K562 (cell line): ENCODE measurements around the gene TMC4. TPM values are rescaled to one million over a fixed set of nuclear protein-coding genes. Genes with fewer than 3 reads are reported as not detected.

Experiments
- CAMTA2 ChIP-seq: fragments of 250-450 bp; sonication (Bioruptor Pico); conservative IDR thresholded peaks from 2 replicates; pipeline ENCODE4 v1.5.1; 2022
- HDAC1 ChIP-seq, 2 experiments: fragments of 450-650 bp; IDR thresholded peaks; 2 replicates each; pipeline ENCODE4 v1.6.1; 2016 to 2017; ENCODE audit warnings: inconsistent platforms in 1 of 2, mild to moderate bottlenecking in 1 of 2, moderate library complexity in 1 of 2
- HDAC6 ChIP-seq: IDR thresholded peaks from 2 replicates; pipeline ENCODE4 v1.6.1; 2012; ENCODE audit warnings: low read depth, mild to moderate bottlenecking, control low read depth, inconsistent platforms, low read length, moderate library complexity
- HLTF ChIP-seq: fragments of 450-650 bp; IDR thresholded peaks from 2 replicates; pipeline ENCODE4 v1.6.1; 2016
- HSF4 ChIP-seq: fragments of 250-450 bp; sonication (Bioruptor Pico); IDR thresholded peaks from 2 replicates; pipeline ENCODE4 v2.1.2; 2022; ENCODE audit warnings: mild to moderate bottlenecking, moderate library complexity, borderline replicate concordance
- MYNN ChIP-seq, 2 experiments: sonication (generic); formaldehyde crosslinking in 1 of 2; IDR thresholded peaks; 2 replicates each; pipeline versions ENCODE4 v1.5.0 to v1.6.1; 2016 to 2020; ENCODE audit warnings: antibody characterized with exemption in 1 of 2, missing genetic modification reagents in 1 of 2
- RBM34 ChIP-seq: fragments of 200-400 bp; formaldehyde crosslinking; IDR thresholded peaks from 2 replicates; pipeline ENCODE4 v1.6.1; 2018; ENCODE audit warnings: low read length, borderline replicate concordance; ENCODE audit not compliant: insufficient read depth
- RCOR1 ChIP-seq, 2 experiments: IDR thresholded peaks; 2 replicates each; pipeline ENCODE4 v1.6.1; 2012; ENCODE audit warnings: low read depth in 2 of 2, low read length in 2 of 2, borderline replicate concordance in 1 of 2, improper control_type of control experiment in 1 of 2
- SP1 ChIP-seq: sonication (generic); formaldehyde crosslinking; IDR thresholded peaks from 2 replicates; pipeline ENCODE4 v1.8.1; 2022; ENCODE audit warnings: mild to moderate bottlenecking, missing genetic modification reagents
- ZNF384 ChIP-seq: IDR thresholded peaks from 2 replicates; pipeline ENCODE4 v1.6.1; 2012; ENCODE audit warnings: low read depth, low read length, improper control_type of control experiment
- polyA plus RNA-seq, 8 experiments: library from polyadenylated mRNA; depleted of rRNA in 4 of 8; stranded (reverse) in 5 of 8; unstranded in 3 of 8; fragments of >200 nt; fragmentation: Nextera tagmentation in 2 of 8; fragmentation: Illumina TruSeq in 1 of 8; extraction: Ambion mirVana in 2 of 8; extraction: Trizol in 1 of 8; gene quantifications; 2 replicates each; pipeline versions ENCODE4 v1.2.1 to v1.2.3, GENCODE V29; 2011 to 2014; ENCODE audit warnings: inconsistent platforms in 1 of 8, missing spikeins in 1 of 8
- total RNA-seq, 7 experiments: library from RNA; depleted of rRNA in 6 of 7; stranded (reverse); fragments of >200 nt in 6 of 7; fragmentation: Illumina TruSeq in 2 of 7; extraction: Trizol in 2 of 7; gene quantifications; 2 replicates each; pipeline versions ENCODE4 v1.2.1 to v1.2.3, GENCODE V29; 2011 to 2021; ENCODE audit warnings: low replicate concordance in 1 of 7
- TF ChIP-seq, protein P1 (sequence below), 2 experiments: fragments of 450-650 bp in 1 of 2; IDR thresholded peaks; 2 replicates each; pipeline ENCODE4 v1.6.1; 2011 to 2017; ENCODE audit warnings: low read depth in 2 of 2, antibody characterized with exemption in 1 of 2, borderline replicate concordance in 1 of 2, low read length in 1 of 2, mild to moderate bottlenecking in 1 of 2, mixed read lengths in 1 of 2; ENCODE audit not compliant: control insufficient read depth in 1 of 2
- TF ChIP-seq, protein P2 (sequence below): fragments of 450-650 bp; IDR thresholded peaks from 2 replicates; pipeline ENCODE4 v1.6.1; 2016
- TF ChIP-seq, protein P3 (sequence below): sonication (generic); formaldehyde crosslinking; IDR thresholded peaks from 2 replicates; pipeline ENCODE4 v1.8.0; 2022; ENCODE audit warnings: mild to moderate bottlenecking, missing genetic modification reagents
- TF ChIP-seq, protein P4 (sequence below), 2 experiments: fragments of 450-650 bp in 1 of 2; sonication (generic) in 1 of 2; formaldehyde crosslinking in 1 of 2; IDR thresholded peaks in 1 of 2; conservative IDR thresholded peaks in 1 of 2; 2 replicates each; pipeline versions ENCODE4 v1.6.1 to v1.8.1; 2016 to 2023; ENCODE audit warnings: mild to moderate bottlenecking in 2 of 2, moderate library complexity in 2 of 2, inconsistent platforms in 1 of 2, missing genetic modification reagents in 1 of 2

The TMC4 gene
- total and polyA plus RNA-seq, 9 of the 15 experiments (the other 6 are each of a cell fraction or from before 2014, with no cell fraction given), result 0.12 to 0.79 (median 0.36) TPM; not detected in 2

DNA sequence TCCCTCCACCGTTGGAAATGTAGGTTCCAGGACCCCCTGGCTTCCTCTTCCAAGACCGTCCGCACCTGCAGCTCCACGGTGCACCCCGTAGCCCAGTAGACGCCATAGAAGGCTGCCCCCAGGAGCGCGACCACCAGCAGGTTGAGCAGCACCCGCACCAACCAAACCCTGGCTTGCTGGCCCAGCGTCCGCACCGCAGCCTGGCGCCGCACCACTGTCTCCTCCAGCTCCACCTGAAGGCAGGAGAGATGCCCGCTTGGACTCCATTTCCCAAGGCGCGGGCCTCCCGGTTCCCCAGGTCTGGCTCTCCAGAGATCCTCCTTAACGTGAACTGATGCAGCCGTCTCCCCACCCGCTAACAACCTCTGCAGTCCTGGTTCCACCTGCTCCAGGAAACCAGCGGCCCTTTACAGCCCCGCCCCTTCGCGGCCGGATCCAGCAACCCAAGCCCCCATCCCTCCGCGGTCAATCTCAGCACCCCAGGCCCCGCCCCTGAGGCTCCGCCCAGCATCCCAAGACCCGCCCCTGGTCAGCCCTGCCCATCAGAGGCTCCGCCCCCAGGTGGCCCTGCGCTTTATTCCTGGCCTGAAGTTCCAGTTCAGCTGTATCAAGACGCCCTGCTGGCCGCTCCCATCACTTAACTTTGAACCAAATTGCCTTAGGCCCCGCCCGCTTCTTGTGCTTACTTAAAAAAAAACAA is 8.4 kb downstream of the TMC4 start (continued):
- TF ChIP-seq, protein P1, sequence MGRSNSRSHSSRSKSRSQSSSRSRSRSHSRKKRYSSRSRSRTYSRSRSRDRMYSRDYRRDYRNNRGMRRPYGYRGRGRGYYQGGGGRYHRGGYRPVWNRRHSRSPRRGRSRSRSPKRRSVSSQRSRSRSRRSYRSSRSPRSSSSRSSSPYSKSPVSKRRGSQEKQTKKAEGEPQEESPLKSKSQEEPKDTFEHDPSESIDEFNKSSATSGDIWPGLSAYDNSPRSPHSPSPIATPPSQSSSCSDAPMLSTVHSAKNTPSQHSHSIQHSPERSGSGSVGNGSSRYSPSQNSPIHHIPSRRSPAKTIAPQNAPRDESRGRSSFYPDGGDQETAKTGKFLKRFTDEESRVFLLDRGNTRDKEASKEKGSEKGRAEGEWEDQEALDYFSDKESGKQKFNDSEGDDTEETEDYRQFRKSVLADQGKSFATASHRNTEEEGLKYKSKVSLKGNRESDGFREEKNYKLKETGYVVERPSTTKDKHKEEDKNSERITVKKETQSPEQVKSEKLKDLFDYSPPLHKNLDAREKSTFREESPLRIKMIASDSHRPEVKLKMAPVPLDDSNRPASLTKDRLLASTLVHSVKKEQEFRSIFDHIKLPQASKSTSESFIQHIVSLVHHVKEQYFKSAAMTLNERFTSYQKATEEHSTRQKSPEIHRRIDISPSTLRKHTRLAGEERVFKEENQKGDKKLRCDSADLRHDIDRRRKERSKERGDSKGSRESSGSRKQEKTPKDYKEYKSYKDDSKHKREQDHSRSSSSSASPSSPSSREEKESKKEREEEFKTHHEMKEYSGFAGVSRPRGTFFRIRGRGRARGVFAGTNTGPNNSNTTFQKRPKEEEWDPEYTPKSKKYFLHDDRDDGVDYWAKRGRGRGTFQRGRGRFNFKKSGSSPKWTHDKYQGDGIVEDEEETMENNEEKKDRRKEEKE (IDR thresholded peaks at IDR 0.05; ENCODE audit: borderline replicate concordance in 1 of 2, control insufficient read depth in 1 of 2, low read depth in 2 of 2, low read length in 1 of 2), result no peak
- TF ChIP-seq SP1 (no peak), HSF4 (CRISPR knock-in tag) (no peak), HDAC1 (IDR thresholded peaks at IDR 0.05) (no peak), RCOR1 (IDR thresholded peaks at IDR 0.05; ENCODE audit: borderline replicate concordance in 1 of 2, low read depth in 2 of 2, low read length in 2 of 2) (peak in 1 of 2 experiments; percentile 69; a peak in 2 of 4 replicates), HDAC6 (no peak), RBM34 (no peak), ZNF384 (peak; percentile 60; the same call in 1 of the 2 replicates), HLTF (no peak), CAMTA2 (CRISPR knock-in tag) (no peak), MYNN (IDR thresholded peaks at IDR 0.05) (no peak), MYNN (CRISPR knock-in tag; IDR thresholded peaks at IDR 0.05) (no peak)
- TF ChIP-seq, protein P2, sequence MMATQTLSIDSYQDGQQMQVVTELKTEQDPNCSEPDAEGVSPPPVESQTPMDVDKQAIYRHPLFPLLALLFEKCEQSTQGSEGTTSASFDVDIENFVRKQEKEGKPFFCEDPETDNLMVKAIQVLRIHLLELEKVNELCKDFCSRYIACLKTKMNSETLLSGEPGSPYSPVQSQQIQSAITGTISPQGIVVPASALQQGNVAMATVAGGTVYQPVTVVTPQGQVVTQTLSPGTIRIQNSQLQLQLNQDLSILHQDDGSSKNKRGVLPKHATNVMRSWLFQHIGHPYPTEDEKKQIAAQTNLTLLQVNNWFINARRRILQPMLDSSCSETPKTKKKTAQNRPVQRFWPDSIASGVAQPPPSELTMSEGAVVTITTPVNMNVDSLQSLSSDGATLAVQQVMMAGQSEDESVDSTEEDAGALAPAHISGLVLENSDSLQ, result peak; percentile 91
- TF ChIP-seq, protein P3, sequence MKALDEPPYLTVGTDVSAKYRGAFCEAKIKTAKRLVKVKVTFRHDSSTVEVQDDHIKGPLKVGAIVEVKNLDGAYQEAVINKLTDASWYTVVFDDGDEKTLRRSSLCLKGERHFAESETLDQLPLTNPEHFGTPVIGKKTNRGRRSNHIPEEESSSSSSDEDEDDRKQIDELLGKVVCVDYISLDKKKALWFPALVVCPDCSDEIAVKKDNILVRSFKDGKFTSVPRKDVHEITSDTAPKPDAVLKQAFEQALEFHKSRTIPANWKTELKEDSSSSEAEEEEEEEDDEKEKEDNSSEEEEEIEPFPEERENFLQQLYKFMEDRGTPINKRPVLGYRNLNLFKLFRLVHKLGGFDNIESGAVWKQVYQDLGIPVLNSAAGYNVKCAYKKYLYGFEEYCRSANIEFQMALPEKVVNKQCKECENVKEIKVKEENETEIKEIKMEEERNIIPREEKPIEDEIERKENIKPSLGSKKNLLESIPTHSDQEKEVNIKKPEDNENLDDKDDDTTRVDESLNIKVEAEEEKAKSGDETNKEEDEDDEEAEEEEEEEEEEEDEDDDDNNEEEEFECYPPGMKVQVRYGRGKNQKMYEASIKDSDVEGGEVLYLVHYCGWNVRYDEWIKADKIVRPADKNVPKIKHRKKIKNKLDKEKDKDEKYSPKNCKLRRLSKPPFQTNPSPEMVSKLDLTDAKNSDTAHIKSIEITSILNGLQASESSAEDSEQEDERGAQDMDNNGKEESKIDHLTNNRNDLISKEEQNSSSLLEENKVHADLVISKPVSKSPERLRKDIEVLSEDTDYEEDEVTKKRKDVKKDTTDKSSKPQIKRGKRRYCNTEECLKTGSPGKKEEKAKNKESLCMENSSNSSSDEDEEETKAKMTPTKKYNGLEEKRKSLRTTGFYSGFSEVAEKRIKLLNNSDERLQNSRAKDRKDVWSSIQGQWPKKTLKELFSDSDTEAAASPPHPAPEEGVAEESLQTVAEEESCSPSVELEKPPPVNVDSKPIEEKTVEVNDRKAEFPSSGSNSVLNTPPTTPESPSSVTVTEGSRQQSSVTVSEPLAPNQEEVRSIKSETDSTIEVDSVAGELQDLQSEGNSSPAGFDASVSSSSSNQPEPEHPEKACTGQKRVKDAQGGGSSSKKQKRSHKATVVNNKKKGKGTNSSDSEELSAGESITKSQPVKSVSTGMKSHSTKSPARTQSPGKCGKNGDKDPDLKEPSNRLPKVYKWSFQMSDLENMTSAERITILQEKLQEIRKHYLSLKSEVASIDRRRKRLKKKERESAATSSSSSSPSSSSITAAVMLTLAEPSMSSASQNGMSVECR (CRISPR knock-in tag), result no peak
- TF ChIP-seq, protein P4, sequence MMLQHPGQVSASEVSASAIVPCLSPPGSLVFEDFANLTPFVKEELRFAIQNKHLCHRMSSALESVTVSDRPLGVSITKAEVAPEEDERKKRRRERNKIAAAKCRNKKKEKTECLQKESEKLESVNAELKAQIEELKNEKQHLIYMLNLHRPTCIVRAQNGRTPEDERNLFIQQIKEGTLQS (IDR thresholded peaks at IDR 0.05), result no peak
- TF ChIP-seq, protein P4 (CRISPR knock-in tag; conservative IDR thresholded peaks at IDR 0.05), result no peak
